ENCODE data around the gene CTNNA3.

Gene CTNNA3

DNA sequence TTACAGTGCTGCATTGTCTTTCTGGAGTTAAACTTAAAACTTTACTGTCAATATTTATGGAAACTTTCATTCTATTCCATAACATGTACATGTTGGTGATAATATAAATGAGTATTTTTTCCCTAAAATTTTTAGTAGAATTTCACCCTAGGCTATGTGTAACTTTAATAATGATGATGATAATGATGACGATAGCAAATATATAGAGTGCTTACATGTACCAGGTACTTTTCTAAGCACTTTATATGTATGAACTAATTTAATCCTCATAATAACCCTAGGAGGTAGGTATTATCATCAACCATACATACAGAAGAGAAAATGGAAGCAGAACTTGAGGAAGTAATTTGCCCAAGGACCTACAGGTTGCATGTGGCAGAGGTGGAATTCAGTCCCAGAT is 684.5 kb downstream of the CTNNA3 start:
- Histone ChIP-seq H4K20me1 (ENCODE audit: control insufficient read depth, insufficient read depth, low read depth, low read length) (no peaks in the 10 kb centered on the region), H3K79me2 (ENCODE audit: control insufficient read depth, low read length) (no peaks in the 10 kb centered on the region), H3K9me2 (replicated peaks; ENCODE audit: control insufficient read depth, low read length) (no peaks in the 10 kb centered on the region), H3K27me3 (ENCODE audit: control insufficient read depth, low read length) (no peaks in the 10 kb centered on the region), H3K4me2 (ENCODE audit: low read length) (no peak overlapping the region), H3F3A (ENCODE audit: control insufficient read depth, insufficient read depth) (no peaks in the 10 kb centered on the region), H3K4me1 (ENCODE audit: control insufficient read depth, low read length) (no peaks in the 10 kb centered on the region), H3K9me3 (ENCODE audit: control insufficient read depth, insufficient read depth, low read length) (no peaks in the 10 kb centered on the region), H3K4me3 (ENCODE audit: low read length) (no peak overlapping the region), H3K36me3 (ENCODE audit: control insufficient read depth, low read length) (no peaks in the 10 kb centered on the region), H3K27ac (ENCODE audit: low read depth, low read length) (no peak overlapping the region)
- TF ChIP-seq, protein P1, sequence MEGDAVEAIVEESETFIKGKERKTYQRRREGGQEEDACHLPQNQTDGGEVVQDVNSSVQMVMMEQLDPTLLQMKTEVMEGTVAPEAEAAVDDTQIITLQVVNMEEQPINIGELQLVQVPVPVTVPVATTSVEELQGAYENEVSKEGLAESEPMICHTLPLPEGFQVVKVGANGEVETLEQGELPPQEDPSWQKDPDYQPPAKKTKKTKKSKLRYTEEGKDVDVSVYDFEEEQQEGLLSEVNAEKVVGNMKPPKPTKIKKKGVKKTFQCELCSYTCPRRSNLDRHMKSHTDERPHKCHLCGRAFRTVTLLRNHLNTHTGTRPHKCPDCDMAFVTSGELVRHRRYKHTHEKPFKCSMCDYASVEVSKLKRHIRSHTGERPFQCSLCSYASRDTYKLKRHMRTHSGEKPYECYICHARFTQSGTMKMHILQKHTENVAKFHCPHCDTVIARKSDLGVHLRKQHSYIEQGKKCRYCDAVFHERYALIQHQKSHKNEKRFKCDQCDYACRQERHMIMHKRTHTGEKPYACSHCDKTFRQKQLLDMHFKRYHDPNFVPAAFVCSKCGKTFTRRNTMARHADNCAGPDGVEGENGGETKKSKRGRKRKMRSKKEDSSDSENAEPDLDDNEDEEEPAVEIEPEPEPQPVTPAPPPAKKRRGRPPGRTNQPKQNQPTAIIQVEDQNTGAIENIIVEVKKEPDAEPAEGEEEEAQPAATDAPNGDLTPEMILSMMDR (IDR thresholded peaks at IDR 0.05; ENCODE audit: low read depth, low read length, poor library complexity, severe bottlenecking) = no peak
- no peak for TF ChIP-seq EZH2phosphoT487 (IDR thresholded peaks at IDR 0.05; ENCODE audit: borderline replicate concordance, low read length)

DNA sequence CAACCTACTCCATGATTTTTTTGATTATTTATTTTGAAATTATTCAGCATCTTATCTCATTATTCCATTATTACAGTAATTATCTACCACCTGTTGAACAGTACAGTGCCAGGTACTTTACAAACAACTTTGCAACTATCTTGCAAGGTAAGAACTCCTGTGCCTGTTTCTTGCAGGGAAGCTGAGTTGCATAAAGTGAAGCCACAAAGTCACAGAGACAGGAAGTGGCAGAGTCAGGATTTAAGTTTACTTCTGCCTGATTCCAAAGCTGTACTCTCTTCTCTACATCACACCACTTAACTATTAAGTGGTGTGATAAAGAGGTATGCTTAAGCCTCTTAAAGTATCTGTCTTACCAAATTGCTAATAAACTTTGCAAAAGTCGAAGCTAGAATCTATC is 690.0 kb downstream of the CTNNA3 start:
- no peak overlapping the region for H3K4me3 ChIP-seq (ENCODE audit: low read length)
- no peak overlapping the region for H3K27ac ChIP-seq (ENCODE audit: low read depth, low read length)
- H4K20me1 ChIP-seq (ENCODE audit: control insufficient read depth, insufficient read depth, low read depth, low read length) = no peaks in the 10 kb centered on the region
- H3K4me1 ChIP-seq (ENCODE audit: control insufficient read depth, low read length) = no peaks in the 10 kb centered on the region
- H3K36me3 ChIP-seq (ENCODE audit: control insufficient read depth, low read length) = no peaks in the 10 kb centered on the region
- no peaks in the 10 kb centered on the region for H3K79me2 ChIP-seq (ENCODE audit: control insufficient read depth, low read length)
- no peak overlapping the region for H3K4me2 ChIP-seq (ENCODE audit: low read length)
- H3K9me3 ChIP-seq (ENCODE audit: control insufficient read depth, insufficient read depth, low read length) = no peaks in the 10 kb centered on the region
- TF ChIP-seq, protein P1 (IDR thresholded peaks at IDR 0.05; ENCODE audit: low read depth, low read length, poor library complexity, severe bottlenecking) = no peak
- TF ChIP-seq EZH2phosphoT487 (IDR thresholded peaks at IDR 0.05; ENCODE audit: borderline replicate concordance, low read length) = no peak
- no peaks in the 10 kb centered on the region for H3K27me3 ChIP-seq (ENCODE audit: control insufficient read depth, low read length)
- no peaks in the 10 kb centered on the region for H3K9me2 ChIP-seq (replicated peaks; ENCODE audit: control insufficient read depth, low read length)
- no peaks in the 10 kb centered on the region for H3F3A ChIP-seq (ENCODE audit: control insufficient read depth, insufficient read depth)

DNA sequence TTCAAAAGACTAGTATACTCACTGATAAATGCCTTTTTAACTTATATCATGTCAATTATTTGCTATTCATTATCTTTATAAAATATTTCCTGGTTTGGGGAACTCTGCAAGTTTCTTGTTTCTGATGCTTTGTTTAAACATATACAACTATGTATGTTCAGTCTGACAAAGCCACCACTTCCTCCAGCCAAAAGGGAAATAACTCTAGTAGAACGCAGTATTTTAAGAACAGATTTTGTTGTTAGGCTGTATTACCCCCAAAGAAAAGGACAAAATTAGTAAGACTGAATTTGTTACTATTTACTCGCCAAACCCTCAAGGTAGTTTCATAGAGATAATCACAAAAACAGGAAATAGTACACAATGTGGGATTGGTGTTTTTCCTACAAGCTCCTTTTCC is 691.3 kb downstream of the CTNNA3 start:
- Histone ChIP-seq H3K4me2 (ENCODE audit: low read length) (no peak overlapping the region), H3K79me2 (ENCODE audit: control insufficient read depth, low read length) (no peaks in the 10 kb centered on the region), H3K36me3 (ENCODE audit: control insufficient read depth, low read length) (no peaks in the 10 kb centered on the region), H3K4me3 (ENCODE audit: low read length) (no peak overlapping the region), H4K20me1 (ENCODE audit: control insufficient read depth, insufficient read depth, low read depth, low read length) (no peaks in the 10 kb centered on the region), H3K27ac (ENCODE audit: low read depth, low read length) (no peak overlapping the region), H3K27me3 (ENCODE audit: control insufficient read depth, low read length) (no peaks in the 10 kb centered on the region), H3K4me1 (ENCODE audit: control insufficient read depth, low read length) (no peaks in the 10 kb centered on the region), H3K9me2 (replicated peaks; ENCODE audit: control insufficient read depth, low read length) (no peaks in the 10 kb centered on the region), H3F3A (ENCODE audit: control insufficient read depth, insufficient read depth) (no peaks in the 10 kb centered on the region), H3K9me3 (ENCODE audit: control insufficient read depth, insufficient read depth, low read length) (no peaks in the 10 kb centered on the region)
- TF ChIP-seq EZH2phosphoT487 (IDR thresholded peaks at IDR 0.05; ENCODE audit: borderline replicate concordance, low read length) = no peak
- TF ChIP-seq, protein P1 (IDR thresholded peaks at IDR 0.05; ENCODE audit: low read depth, low read length, poor library complexity, severe bottlenecking) = no peak

Measured in DOHH2 (cell line).